Immature natural killer cell (primary cell): ENCODE measurements around the gene NTF3. TPM values are rescaled to one million over a fixed set of nuclear protein-coding genes. Genes with fewer than 3 reads are reported as not detected.
A peak's percentile ranks its signal among the peaks of the same experiment; 100 is the strongest.

Experiments used
- DNase-seq, 3 donors: peaks; one replicate each; pipeline ENCODE4 v3.0.0; 2022; ENCODE audit warnings: mixed read lengths in 1 of 3
- H3K27ac Mint-ChIP-seq, 6 donors: one replicate each; pipeline ENCODE4 v1.8.0; 2020; ENCODE audit warnings: mixed read lengths in 6 of 6, mild to moderate bottlenecking in 5 of 6, inconsistent platforms in 4 of 6, moderate library complexity in 3 of 6
- H3K27me3 Mint-ChIP-seq, 3 donors: one replicate each; pipeline ENCODE4 v1.8.0; 2020 to 2021; ENCODE audit warnings: low read depth in 3 of 3, mild to moderate bottlenecking in 3 of 3, mixed read lengths in 3 of 3, moderate library complexity in 3 of 3, inconsistent platforms in 1 of 3
- H3K36me3 Mint-ChIP-seq, 3 donors: one replicate each; pipeline ENCODE4 v1.8.0; 2020; ENCODE audit warnings: mixed read lengths in 3 of 3, inconsistent platforms in 2 of 3, mild to moderate bottlenecking in 2 of 3
- H3K4me1 Mint-ChIP-seq, 2 donors: one replicate each; pipeline ENCODE4 v1.8.0; 2020; ENCODE audit warnings: inconsistent platforms in 2 of 2, mild to moderate bottlenecking in 2 of 2, mixed read lengths in 2 of 2, moderate library complexity in 1 of 2
- H3K4me3 Mint-ChIP-seq, 5 donors: one replicate each; pipeline ENCODE4 v1.8.0; 2020; ENCODE audit warnings: mild to moderate bottlenecking in 5 of 5, mixed read lengths in 5 of 5, inconsistent platforms in 3 of 5, moderate library complexity in 3 of 5
- H3K9me3 Mint-ChIP-seq, 6 donors: one replicate each; pipeline ENCODE4 v1.8.0; 2020; ENCODE audit warnings: mild to moderate bottlenecking in 6 of 6, mixed read lengths in 6 of 6, inconsistent platforms in 4 of 6, moderate library complexity in 3 of 6
- polyA plus RNA-seq, 3 donors: library from polyadenylated mRNA; unstranded; fragments of 300-500 nt; fragmentation: Illumina TruSeq; gene quantifications; one replicate each; pipeline ENCODE4 v1.2.3, GENCODE V29; 2021

Gene NTF3
- not detected for polyA plus RNA-seq

DNA sequence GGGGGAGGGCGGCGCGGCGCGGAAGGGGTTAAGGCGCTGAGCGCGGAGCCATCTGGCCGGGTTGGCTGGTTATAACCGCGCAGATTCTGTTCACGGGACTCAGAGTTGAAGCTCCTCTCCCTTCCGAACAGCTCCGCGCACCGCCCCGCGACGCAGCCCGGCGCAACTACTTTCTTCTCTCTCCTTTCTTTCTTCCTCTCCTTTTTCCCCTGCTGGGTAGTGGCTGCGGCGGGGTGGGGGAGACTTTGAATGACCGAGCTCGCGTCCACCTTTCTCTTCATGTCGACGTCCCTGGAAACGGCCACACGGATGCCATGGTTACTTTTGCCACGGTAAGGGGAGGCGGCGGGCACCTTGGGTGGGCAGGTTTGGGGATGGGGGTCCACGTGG is at the start of gene NTF3:
Gene NTF3 (plus strand): TSS at position 98 of the 390 bp plus-strand sequence. CDS start 217 bp downstream, at position 315.
- H3K36me3 Mint-ChIP-seq = no peaks in the 10 kb centered on the region
- H3K9me3 Mint-ChIP-seq = no peaks in the 10 kb centered on the region
- peak within 1 kb of the TSS; percentile 16 to 63 (median 50) for H3K4me3 Mint-ChIP-seq
- no peak within 1 kb of the TSS for H3K27ac Mint-ChIP-seq
- peaks cover 0 to 3% of the 10 kb centered on the region in 2 donors for H3K4me1 Mint-ChIP-seq
- no peak for DNase-seq
- peaks cover 10 to 15% (median 15%) of the 10 kb centered on the region in 3 donors for H3K27me3 Mint-ChIP-seq

GRCh38 chr12:5384015-5384414 is 47.9 kb upstream of the NTF3 start:
- peaks cover 0 to 6% (median 4%) of the 10 kb centered on the region in 3 donors for H3K27me3 Mint-ChIP-seq
- H3K4me3 Mint-ChIP-seq = no peak overlapping the region
- H3K36me3 Mint-ChIP-seq = no peaks in the 10 kb centered on the region
- no peaks in the 10 kb centered on the region for H3K9me3 Mint-ChIP-seq
- H3K4me1 Mint-ChIP-seq = no peaks in the 10 kb centered on the region
- DNase-seq = no peak
- no peak overlapping the region for H3K27ac Mint-ChIP-seq

GRCh38 chr12:5388581-5389535 is 43.0 kb upstream of the NTF3 start:
- H3K36me3 Mint-ChIP-seq = no peaks in the 10 kb centered on the region
- no peaks in the 10 kb centered on the region for H3K4me1 Mint-ChIP-seq
- H3K9me3 Mint-ChIP-seq = no peaks in the 10 kb centered on the region
- DNase-seq = no peak
- no peak overlapping the region for H3K27ac Mint-ChIP-seq
- H3K4me3 Mint-ChIP-seq = no peak overlapping the region
- peaks cover 0 to 4% (median 3%) of the 10 kb centered on the region in 3 donors for H3K27me3 Mint-ChIP-seq

GRCh38 chr12:5390174-5390799 is 41.6 kb upstream of the NTF3 start:
- Mint-ChIP-seq H3K36me3 (no peaks in the 10 kb centered on the region), H3K9me3 (no peaks in the 10 kb centered on the region), H3K27me3 (peaks cover 0 to 4% (median 0%) of the 10 kb centered on the region in 3 donors), H3K27ac (no peak overlapping the region), H3K4me3 (no peak overlapping the region), H3K4me1 (no peaks in the 10 kb centered on the region)
- DNase-seq = no peak

DNA sequence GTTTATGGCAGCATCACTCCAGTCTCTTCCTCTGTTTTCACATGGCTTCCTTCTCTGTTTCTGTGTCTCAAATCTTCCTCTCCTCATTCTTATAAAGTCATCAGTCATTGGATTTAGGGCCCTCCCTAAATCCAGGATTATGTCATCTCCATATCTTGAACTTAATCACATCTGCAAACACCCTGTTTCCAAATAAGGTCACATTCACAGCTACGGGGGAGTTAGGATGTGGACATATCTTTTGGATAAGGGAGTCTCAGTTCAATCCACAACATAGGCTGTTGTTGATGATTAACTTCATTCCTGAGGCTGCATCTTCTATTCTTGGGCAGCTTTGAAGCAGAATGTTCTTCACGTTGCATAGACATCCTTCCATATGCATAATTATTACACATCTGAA is 40.3 kb upstream of the NTF3 start:
- no peaks in the 10 kb centered on the region for H3K4me1 Mint-ChIP-seq
- no peak for DNase-seq
- no peaks in the 10 kb centered on the region for H3K9me3 Mint-ChIP-seq
- peaks cover 0 to under 1% (median 0%) of the 10 kb centered on the region in 3 donors for H3K27me3 Mint-ChIP-seq
- no peak overlapping the region for H3K4me3 Mint-ChIP-seq
- no peak overlapping the region for H3K27ac Mint-ChIP-seq
- H3K36me3 Mint-ChIP-seq = no peaks in the 10 kb centered on the region

GRCh38 chr12:5392961-5393360 is 38.9 kb upstream of the NTF3 start:
- Mint-ChIP-seq H3K9me3 (no peaks in the 10 kb centered on the region), H3K4me1 (no peaks in the 10 kb centered on the region), H3K27me3 (peaks cover 0 to 2% (median 0%) of the 10 kb centered on the region in 3 donors), H3K4me3 (no peak overlapping the region), H3K36me3 (no peaks in the 10 kb centered on the region), H3K27ac (no peak overlapping the region)
- DNase-seq = no peak

GRCh38 chr12:5395443-5396271 is 36.3 kb upstream of the NTF3 start:
- H3K27ac Mint-ChIP-seq = no peak overlapping the region
- H3K27me3 Mint-ChIP-seq = peaks cover 0 to 9% (median 0%) of the 10 kb centered on the region in 3 donors

DNA sequence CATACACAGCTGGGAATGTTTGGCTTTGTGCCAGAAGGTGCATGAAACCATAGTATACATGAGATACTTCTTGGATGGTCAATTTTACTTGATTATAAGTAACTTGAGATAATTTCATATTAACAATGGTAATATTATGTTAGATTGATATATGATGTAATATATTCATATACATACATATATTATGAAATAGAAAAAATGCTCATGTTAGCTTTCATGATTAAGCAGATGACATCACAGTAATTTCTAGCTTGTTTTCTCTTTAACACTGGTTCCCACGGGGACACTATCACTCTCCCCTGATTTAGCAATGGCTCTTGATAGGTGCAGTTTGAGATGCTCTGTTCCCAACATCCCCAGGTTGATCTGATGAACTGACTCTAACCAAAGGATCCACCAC is 35.4 kb upstream of the NTF3 start:
- DNase-seq = no peak
- no peak overlapping the region for H3K4me3 Mint-ChIP-seq
- no peaks in the 10 kb centered on the region for H3K4me1 Mint-ChIP-seq
- H3K9me3 Mint-ChIP-seq = no peaks in the 10 kb centered on the region
- H3K36me3 Mint-ChIP-seq = no peaks in the 10 kb centered on the region
- H3K27ac Mint-ChIP-seq = no peak overlapping the region
- peaks cover 0 to 9% (median 0%) of the 10 kb centered on the region in 3 donors for H3K27me3 Mint-ChIP-seq

More at GRCh38 chr12:5395443-5396271, 36.3 kb upstream of the NTF3 start:
- Mint-ChIP-seq H3K4me3 (no peak overlapping the region), H3K36me3 (no peaks in the 10 kb centered on the region), H3K4me1 (no peaks in the 10 kb centered on the region), H3K9me3 (no peaks in the 10 kb centered on the region)
- no peak for DNase-seq

DNA sequence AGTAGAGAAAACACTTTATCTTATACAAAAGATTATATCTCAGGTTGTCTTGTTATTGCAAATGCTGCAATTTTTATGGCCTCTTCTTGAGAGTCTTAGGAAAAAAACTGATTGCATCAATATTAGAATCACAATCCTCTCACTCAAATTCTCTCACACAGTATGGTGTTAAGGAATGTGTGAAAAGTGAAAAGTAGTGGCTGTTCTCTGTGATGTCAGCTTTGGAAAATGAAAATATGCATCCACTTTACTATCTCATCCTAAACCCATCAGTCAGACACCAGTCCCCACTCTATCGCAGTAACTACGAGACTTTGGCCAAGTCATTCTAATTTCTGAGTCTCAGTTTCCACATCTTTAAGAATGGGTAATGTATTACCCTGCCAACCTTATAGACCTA is 32.6 kb upstream of the NTF3 start:
- Mint-ChIP-seq H3K27ac (no peak overlapping the region), H3K36me3 (no peaks in the 10 kb centered on the region), H3K9me3 (no peaks in the 10 kb centered on the region), H3K27me3 (peaks cover 0 to 9% (median 2%) of the 10 kb centered on the region in 3 donors), H3K4me1 (no peaks in the 10 kb centered on the region), H3K4me3 (no peak overlapping the region)
- no peak for DNase-seq

- Mint-ChIP-seq H3K27me3 (peaks cover 2 to 9% (median 3%) of the 10 kb centered on the region in 3 donors), H3K9me3 (no peaks in the 10 kb centered on the region), H3K4me1 (no peaks in the 10 kb centered on the region), H3K4me3 (no peak overlapping the region), H3K36me3 (no peaks in the 10 kb centered on the region), H3K27ac (no peak overlapping the region)
- DNase-seq = no peak
These were observed 29.6 kb upstream of the NTF3 start for GRCh38 chr12:5402009-5402935.

DNA sequence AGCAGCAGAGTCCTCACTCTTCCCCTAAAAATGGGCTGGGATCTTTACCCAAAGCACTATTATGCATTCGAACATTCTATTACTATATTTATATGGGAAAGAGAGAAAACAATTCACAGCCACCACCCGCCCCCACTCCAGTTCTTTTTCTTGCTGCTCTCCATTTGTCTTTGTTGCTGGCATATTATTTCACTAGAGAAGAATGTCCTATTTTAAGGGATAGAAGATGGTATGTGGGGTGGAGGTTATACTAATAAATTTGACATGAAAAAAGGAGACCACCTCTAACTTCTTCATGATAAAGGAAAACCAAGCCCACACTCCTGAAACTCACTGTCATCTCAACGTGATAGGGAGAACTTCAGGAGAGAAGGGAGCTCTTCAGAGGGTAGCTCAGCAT is 28.5 kb upstream of the NTF3 start:
- Mint-ChIP-seq H3K27me3 (peaks cover 2 to 7% (median 3%) of the 10 kb centered on the region in 3 donors), H3K4me1 (no peaks in the 10 kb centered on the region)
- no peak for DNase-seq

GRCh38 chr12:5407034-5407856 is 24.7 kb upstream of the NTF3 start:
- Mint-ChIP-seq H3K9me3 (no peaks in the 10 kb centered on the region), H3K36me3 (no peaks in the 10 kb centered on the region), H3K27me3 (peaks cover 0 to 3% (median 3%) of the 10 kb centered on the region in 3 donors), H3K4me1 (no peaks in the 10 kb centered on the region), H3K4me3 (no peak overlapping the region), H3K27ac (no peak overlapping the region)
- DNase-seq = no peak

More for the DNA sequence above, 28.5 kb upstream of the NTF3 start:
- Mint-ChIP-seq H3K27ac (no peak overlapping the region), H3K9me3 (no peaks in the 10 kb centered on the region), H3K4me3 (no peak overlapping the region), H3K36me3 (no peaks in the 10 kb centered on the region)
